DMS 273 (cell line): ENCODE data around the gene F2RL1.
"Not testable (repeated sequence)": the region's sequence is repeated elsewhere in the genome, so short reads cannot be mapped to it uniquely, and the experiment has no call there.

Experiments used
- DNase-seq: peaks from one replicate; lab custom pipeline; 2025; ENCODE audit not compliant: unreplicated experiment; lab: John Stamatoyannopoulos, UW

The F2RL1 gene

DNA sequence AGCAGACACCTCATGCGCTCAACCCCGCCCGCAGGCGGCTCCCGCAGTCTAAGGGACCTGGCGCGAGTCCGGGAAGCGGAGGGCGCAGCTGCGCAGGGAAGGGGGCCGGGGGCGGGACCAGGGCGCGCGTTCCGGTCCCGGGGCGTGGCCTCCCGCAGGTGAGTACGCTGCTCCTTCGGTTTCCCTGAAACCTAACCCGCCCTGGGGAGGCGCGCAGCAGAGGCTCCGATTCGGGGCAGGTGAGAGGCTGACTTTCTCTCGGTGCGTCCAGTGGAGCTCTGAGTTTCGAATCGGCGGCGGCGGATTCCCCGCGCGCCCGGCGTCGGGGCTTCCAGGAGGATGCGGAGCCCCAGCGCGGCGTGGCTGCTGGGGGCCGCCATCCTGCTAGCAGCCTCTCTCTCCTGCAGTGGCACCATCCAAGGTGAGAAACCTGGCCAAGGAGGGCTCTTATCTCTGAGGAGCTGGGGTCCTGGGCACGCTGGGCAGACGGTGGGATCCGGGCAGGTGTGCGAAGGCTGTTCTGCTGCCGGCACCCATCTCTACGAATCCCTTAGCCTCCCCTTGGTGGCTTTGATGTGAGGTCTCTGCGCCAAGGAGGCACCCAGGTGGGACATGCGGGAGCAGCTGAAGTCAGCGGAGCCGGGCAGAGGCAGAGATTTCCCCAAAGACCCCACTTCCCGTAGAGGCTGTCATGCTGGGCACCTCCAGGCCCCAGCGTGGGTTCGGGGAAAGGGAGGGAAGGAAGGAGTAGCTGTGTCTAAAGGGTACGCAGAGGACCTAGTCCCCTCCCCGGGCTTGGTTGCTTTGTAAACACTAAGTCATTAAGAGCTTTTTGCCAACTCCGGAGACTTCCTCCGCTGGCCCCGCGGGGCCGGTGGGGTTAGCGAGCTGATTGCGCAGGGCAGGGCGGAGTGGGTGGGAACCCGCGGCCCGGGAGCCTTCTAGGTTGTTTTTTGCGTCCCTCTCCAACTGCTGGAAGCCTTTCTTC, at the start of gene F2RL1:
TSS of gene F2RL1 (plus strand) at position 187 of the 988 bp plus-strand sequence. CDS start at position 340, 153 bp downstream.
- peak; percentile 83 for DNase-seq

DNA sequence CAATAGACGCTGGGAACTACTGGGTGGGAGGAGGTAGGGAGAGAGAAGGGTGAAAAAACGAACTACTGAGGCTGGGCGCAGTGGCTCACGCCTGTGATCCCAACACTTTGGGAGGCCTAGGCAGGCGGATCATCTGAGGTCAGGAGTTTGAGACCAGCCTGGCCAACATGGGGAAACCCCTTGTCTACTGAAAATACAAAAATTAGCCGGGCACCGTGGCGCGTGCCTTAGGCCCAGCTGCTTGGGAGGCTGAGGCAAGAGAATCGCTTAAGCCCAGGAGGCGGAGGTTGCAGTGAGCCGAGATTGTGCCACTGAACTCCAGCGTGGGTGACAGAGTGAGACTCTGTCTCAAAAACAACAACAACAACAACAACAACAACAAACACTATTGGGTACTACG, 47.8 kb upstream of the F2RL1 start:
- DNase-seq = not testable (repeated sequence)

DNA sequence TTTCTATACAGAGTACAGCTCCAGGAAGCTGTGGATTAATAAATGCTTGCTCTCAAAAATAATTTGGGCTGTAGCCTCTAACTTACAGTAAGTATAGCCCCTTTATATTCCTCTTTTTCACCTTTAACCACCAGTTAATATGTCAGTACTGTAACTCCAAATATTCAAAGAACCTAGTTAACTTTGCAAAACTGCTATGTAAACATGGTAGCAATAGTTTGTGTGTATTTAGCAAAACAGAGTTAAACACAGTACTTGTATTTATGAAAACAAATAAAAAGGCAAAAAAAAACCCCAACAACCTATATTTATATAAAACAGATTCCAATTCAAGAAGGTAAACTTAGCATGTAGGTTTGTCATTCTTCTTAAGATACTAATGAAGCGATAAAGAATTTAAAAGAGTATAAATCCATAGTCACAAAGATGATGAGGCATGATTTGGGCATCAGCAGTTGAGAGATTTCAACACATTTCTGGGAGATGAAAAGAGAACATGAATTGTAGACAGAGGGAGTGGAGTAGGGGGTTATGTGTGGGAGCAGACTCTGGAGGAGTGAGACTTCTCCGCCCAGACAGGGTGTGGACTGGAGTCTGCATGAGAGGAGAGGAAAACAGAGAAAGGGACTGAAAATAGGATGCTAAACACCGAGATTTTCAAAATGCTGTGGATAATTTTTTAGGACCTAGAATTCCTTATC, 47.0 kb upstream of the F2RL1 start:
- DNase-seq = no peak

- DNase-seq = no peak
Observed at GRCh38 chr5:76775921-76776320, 42.9 kb upstream of the F2RL1 start.

- no peak for DNase-seq
Observed at GRCh38 chr5:76776391-76776790, 42.4 kb upstream of the F2RL1 start.

DNA sequence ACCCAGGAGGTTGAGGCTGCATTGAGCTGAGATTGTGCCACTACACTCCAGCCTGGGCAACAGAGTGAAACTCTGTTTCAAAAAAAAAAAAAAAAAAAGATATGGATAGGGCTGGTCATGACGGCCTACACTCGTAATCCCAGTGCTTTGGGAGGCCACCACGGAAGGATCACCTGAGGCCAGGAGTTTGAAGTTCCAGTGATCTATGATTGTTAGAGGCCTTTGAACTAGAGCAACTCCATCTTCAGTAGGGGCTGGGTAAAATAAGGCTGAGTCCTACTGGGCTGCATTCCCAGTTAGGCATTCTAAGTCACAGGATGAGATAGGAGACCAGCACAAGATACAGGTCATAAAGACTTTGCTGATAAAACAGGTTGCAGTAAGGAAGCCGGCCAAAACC, 38.2 kb upstream of the F2RL1 start:
- DNase-seq = not testable (repeated sequence)

DNA sequence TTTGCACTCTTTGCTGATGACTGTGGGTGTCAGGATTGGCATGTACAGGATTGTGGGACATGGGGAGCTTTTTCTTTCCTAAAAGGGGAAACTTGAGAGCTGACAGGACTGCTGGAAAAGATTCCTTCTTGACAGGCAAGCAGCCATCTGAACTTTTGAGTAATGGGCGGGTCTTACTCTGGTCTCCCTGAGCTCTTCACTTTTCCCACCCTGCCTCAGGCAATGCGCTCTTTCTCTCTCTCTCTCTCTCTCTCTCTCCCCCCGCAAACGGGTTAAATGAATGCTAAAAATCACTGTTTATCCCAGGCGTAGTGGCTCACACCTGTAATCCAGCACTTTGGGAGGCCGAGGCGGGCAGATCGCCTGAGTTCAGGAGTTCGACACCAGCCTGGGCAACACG, 37.1 kb upstream of the F2RL1 start:
- no peak for DNase-seq

GRCh38 chr5:76782444-76782843, 36.4 kb upstream of the F2RL1 start:
- no peak for DNase-seq

- peak; percentile 65 for DNase-seq
Observed at GRCh38 chr5:76787237-76787636, 31.6 kb upstream of the F2RL1 start.

DNA sequence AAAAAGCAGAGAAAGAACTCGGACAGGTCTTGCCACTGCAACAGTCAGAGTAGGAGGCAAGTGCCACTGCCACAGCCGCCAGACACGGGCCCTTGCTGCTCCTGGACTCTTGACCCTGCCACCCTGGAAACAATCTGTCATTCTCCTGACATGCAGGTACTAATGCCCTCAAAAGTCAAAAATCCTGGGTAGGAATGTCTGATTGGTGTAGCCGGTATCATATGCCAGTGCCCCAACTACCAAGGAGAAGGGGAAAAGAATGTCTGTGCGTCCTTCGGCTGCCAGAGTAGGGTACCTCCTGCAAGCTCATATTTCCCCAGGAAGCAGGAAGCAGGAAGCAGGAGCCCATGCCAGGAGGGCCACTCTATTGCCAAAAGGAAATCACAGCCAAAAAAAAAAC, 30.5 kb upstream of the F2RL1 start:
- no peak for DNase-seq

GRCh38 chr5:76789275-76789674, 29.6 kb upstream of the F2RL1 start:
- DNase-seq = not testable (repeated sequence)

GRCh38 chr5:76789991-76790581, 28.7 kb upstream of the F2RL1 start:
- DNase-seq = no peak

DNA sequence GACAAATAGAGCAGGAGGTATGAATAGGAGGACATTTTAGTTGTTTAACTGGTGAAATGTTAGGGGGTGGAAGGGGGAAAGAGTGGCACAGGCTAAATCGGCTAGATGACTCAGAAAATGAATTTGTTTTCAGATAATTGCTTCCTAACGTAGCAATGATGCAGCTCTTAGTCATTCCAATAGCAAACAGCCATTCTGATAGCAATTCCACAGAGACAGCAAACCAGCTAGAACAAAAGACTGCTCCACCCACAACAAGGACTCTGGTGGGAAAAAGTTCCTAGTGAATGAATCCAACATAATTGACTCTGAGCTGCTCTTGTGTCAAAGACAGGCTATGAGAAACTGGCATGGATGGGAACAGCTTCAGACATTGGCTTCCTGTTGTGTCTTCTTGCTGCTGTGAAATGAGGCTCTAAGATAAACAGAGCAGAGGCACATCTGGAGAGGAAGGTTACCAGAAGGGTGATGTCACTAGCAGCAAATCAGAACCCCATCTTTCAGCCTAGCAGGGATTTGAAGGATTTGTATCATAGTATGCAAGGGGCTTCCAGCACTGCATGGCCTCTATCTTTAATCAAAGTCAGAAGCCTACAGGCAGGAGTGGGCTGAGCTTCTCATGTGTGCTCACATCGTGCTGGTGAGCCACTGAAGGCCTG, 28.1 kb upstream of the F2RL1 start:
- peak; percentile 20 for DNase-seq

DNA sequence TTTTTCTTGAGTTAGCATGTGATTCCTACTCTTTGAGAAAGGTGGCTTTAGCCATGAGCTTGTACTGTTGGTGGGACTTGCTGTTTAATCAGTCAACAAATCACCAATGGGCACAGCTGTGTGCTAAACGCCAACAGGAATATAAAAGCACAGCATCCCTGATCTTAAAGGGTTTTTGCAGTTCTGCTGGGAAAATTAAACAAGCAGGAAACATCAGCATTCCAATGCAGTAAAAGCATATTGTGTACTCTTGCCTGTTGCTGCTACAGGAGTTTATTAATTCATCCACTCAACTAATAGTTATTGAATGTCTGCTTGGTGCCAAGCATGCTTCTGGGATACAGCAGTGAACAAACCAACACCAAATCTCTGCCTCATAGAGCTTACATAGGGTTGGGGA, 27.4 kb upstream of the F2RL1 start:
- DNase-seq = no peak

DNA sequence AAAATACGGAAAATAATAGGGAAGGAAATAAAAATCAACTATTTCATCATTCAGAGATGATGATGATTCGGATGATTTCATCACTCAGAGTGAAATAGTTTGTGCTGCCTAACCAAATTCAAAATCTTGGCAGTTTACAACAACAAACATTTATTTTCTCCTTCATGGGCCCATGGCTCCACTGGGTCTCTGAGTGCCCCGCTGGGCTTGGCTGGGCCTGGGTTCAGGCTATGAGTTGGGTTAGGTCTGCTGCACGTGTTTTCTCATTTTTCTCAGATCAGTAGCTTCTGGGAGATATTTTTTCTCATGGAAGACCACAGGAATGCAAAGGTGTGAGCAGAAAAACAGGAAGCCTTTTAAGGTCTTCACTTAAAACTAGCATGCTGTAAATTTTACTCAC, 24.0 kb upstream of the F2RL1 start:
- no peak for DNase-seq

GRCh38 chr5:76799588-76799987, 19.2 kb upstream of the F2RL1 start:
- no peak for DNase-seq

GRCh38 chr5:76800579-76800978, 18.3 kb upstream of the F2RL1 start:
- DNase-seq = no peak

DNA sequence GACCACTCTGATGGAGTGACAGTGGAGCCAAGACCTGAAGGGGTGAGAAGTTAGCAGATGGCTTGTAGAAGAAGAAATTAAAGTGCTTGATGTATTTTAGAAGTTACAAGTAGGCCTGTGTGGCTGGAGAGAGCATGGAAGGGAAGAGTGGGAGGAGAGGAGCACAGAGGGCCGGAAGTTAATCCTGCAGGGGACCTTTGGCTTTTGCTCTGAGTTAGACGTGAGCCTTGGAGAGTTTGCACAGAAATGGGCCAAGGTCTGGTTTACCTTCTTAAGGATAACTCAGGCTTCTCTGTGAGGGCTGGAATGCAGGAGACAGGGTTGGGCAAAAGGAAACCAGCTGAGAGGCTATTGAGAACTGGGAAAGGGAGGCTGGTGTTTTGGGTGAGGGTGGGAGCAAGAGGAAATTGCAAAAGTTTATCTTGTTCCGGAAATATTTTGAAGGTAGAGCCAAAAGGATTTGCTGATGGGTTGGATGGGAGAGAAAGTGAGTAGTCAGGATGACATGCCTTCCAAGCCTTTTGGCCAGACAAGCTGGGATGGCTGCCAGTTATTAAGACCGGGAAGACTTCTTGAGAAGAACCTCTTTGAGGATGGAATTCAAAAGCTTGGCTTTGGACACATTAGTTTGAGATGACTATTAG, 17.5 kb upstream of the F2RL1 start:
- no peak for DNase-seq

GRCh38 chr5:76801803-76802195, 17.0 kb upstream of the F2RL1 start:
- DNase-seq = no peak

GRCh38 chr5:76804266-76804665, 14.6 kb upstream of the F2RL1 start:
- no peak for DNase-seq
